HG03280 (cell line): ENCODE measurements around the gene PCED1A.

Source experiments
- ATAC-seq: cut with Tn5 transposase; IDR thresholded peaks from one replicate; pipeline ENCODE4 v1.9.1; 2021; ENCODE audit warnings: mild to moderate bottlenecking, moderate library complexity; ENCODE audit not compliant: unreplicated experiment

Gene PCED1A

GRCh38 chr20:2866236-2866635 is 25.8 kb upstream of the PCED1A start:
- no peak for ATAC-seq

DNA sequence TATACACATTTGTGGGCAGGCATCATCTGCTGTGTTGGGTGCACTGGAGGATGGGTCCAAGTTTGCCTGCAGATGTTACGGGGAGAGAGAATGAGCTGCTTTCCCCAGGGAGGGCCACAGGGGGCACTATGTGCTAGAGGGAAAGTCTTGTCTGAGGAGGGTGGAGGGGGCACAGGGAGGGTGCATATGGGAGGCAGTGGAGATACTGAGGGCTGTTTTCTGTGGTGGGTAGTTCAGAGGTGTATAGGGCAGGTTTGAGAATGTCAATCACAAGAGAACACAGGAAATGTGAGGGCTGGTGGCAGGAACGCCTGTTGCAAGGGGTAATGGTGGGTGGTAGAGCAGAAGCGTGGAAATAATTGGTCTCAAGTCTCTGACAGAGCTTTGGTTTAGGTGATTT is 25.2 kb upstream of the PCED1A start:
- ATAC-seq, result no peak

GRCh38 chr20:2865101-2865500 is 24.6 kb upstream of the PCED1A start:
- no peak for ATAC-seq

- ATAC-seq, result no peak
Observed at GRCh38 chr20:2864626-2865025, 24.2 kb upstream of the PCED1A start.

GRCh38 chr20:2859330-2860121 is 19.1 kb upstream of the PCED1A start:
- no peak for ATAC-seq

- no peak for ATAC-seq
Observed at GRCh38 chr20:2858591-2858990, 18.1 kb upstream of the PCED1A start.

DNA sequence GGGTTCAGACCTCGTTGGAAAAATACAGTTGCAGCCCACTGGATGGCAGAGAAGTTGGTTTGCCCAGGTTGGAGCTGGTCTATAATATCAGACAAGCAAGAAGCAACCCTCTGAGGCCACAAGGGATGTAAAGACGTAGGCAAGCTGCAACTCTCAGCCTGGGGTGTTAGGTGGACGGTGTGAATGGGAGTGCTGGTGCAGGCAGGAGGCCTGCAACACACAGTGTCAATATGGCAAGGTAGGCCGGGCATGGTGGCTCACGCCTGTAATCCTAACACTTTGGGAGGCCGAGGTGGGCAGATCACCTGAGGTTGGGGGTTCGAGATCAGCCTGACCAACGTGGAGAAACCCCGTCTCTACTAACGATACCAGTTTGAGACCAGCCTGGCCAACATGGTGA is 10.6 kb upstream of the PCED1A start:
- ATAC-seq, result no peak

DNA sequence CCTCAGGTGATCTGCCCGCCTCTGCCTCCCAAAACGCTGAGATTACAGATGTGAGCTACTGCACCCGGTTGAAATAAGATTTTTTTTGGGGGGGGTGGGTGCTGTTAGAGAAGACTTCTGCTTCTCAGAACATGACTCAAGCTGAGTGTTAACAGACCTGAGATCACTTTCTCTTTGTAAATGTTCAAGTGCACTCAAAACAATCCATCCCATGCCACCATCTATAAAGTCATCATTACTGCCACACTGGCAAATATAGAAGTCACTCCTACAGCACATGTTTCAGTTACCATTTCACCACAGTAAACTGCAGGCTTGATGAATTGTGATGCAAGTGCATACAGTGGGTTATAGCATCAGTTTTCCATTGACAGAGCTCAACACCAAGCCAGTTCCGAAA is 9.1 kb upstream of the PCED1A start:
- no peak for ATAC-seq

GRCh38 chr20:2847802-2848201 is 7.3 kb upstream of the PCED1A start:
- ATAC-seq, result no peak

- no peak for ATAC-seq
Observed at GRCh38 chr20:2846698-2847097, 6.2 kb upstream of the PCED1A start.

GRCh38 chr20:2845607-2846006 is 5.2 kb upstream of the PCED1A start:
- no peak for ATAC-seq

GRCh38 chr20:2840967-2841531 is 594 bp upstream of the PCED1A start:
- peak; percentile 30 for ATAC-seq

- ATAC-seq, result no peak
Observed at GRCh38 chr20:2839732-2840137, 720 bp downstream of the PCED1A start.

DNA sequence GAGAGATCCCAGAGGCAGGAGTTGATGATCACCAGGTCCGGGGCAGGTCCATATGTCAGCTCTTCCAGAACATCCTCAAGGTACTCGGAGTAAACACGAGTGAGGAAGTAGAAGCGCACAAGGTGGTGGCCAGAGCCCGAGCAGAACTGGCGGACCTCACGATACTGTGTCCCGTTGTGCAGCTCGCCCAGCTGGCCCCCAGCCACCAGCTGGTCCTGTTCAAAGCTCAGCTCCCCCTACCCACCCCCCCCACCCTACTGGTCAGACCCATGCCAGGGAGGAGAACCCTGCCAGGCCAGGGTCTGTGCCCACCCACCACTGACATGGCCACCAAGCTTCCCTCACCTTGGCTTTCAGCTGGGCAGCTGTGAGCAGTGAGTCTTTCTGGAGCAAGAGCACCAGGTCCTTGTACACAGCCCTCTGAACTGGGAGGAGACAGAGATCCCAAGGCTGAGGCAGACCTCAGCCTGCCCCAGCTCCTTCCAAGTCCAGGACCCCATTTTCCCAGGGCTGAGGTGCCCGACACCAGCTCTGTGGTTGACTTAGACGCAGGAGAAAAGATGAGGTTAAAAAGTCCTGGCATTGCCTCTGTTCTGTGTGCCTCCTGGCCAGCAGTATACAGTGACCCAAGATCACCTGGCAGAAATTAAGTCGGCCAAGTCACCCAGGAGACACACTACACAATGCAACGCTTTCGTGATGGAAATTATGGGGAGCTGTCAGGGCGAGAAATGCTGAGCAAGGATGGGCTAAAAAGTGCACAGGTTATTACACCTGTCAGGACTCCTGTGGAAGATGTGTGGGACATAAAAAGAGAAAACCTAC is 1.4 kb downstream of the PCED1A start:
- ATAC-seq, result no peak

GRCh38 chr20:2838170-2838797 is 2.2 kb downstream of the PCED1A start:
- no peak for ATAC-seq

DNA sequence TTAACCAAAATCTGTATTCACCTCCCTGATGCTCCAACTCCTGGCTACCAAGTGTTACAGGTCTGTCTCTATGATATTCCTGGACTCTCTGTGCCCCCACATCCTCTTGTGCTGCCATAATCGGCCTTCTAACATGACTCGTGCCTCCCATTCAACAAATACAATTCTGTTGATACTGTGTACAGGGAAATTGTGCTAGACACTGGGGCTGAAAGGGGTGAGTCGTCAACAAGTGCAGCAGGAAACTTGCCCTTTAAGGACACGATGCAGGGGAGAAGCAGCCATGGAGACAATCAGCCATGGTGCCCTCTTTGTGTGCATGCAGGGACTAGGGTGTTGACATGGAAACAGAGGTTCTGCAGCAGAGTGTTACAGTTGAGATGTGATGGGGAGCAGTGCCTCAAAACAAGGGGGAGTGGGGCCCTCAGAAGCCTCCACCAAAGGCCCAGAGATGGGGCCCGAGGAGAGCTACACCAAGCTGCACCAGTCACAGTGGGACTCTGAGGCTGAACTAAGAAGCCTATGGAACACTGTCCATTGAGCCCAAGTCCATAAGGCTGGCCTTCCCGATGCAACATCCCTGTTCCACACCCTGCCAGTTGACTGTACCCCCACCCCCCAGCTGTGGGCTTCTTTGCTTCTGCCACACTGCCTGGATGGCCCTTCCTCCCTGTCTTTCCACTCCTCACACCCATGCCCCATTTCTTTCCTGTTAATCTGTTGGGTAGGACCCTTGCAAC is 3.1 kb downstream of the PCED1A start:
- no peak for ATAC-seq

GRCh38 chr20:2836035-2836434 is 4.4 kb downstream of the PCED1A start:
- no peak for ATAC-seq

GRCh38 chr20:2835331-2835796 is 5.1 kb downstream of the PCED1A start:
- ATAC-seq, result no peak

DNA sequence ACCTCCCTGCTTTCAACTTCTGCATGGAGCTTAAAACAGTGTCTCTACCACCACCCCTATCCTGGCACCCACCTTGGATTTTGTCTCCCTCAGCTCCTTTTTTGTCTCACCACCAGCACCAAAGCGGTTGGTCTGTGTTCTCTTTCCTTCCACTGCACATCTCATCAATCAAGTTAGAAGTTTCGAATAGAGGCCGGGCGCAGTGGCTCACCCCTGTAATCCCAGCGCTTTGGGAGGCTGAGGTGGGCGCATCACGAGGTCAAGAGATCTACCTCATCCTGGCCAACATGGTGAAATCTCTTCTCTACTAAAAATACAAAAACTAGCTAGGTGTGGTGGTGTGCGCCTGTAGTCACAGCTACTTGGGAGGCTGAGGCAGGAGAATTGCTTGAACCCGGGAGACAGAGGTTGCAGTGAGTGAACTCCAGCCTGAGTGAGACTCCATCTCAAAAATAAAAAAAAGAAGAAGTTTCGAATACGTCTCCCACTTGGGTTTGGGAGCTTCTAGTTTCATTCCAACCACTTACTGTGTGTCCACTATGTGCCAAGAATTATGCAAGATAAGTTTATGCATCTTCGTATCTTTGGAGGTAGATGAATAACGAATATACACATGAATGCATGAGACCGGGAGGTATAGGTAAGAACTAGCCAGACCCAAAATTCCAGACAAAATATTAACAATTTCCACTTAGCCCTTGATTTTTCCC is 5.9 kb downstream of the PCED1A start:
- ATAC-seq, result no peak

- ATAC-seq, result no peak
Observed at GRCh38 chr20:2833761-2834160, 6.7 kb downstream of the PCED1A start.
